Measurements from ENCODE around the gene MCC. TPM values are rescaled to one million over a fixed set of nuclear protein-coding genes. Genes with fewer than 3 reads are reported as not detected.

MCC gene
- total RNA-seq, 1 donor from 2014 or later, result 33.9 TPM

DNA sequence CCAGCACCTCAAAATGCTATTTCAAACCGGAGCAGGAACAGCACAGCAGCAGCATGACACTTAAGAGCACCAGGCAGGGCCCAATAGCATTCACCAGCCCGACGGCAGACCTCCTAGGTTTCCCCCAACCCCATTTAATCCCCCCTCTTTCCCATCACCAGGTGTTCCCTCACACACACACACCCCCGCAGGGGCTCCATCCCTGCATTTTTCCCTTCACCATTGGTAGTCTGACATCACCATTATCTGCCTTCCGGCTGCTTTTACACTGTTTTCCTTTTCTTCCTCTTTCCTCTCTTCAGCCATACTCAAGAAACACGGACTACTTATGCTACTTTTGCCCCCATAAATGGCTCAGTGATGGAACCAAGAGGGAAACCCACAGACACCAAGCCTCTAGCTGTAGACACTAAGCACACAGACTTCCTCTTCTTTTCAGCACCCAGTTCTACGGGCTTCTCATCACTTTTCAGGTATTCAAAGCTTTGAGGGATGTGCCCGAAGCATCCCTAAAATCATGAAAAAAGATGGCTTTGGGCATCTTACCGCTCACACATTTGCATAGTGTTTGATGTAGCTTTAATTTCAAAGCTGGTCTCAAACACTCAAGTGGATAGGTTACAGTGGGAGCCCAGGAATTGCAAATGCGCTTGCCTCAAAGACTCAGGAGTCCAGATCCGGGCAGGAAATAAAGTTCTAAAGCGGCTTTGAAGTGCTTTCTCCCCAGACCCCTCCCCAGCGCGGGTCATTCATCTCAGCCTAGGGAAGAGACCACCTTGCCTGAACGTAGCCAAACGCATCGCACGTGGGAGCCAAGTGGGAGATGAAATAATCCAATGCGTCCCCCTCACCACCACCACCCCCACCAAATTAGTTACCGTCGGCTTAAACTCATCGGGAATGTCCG, 194.9 kb downstream of the MCC start:
- no peak for DNase-seq (ENCODE audit: low spot score in 2 of 2, unreplicated experiment in 2 of 2)
- TF ChIP-seq, protein P1, sequence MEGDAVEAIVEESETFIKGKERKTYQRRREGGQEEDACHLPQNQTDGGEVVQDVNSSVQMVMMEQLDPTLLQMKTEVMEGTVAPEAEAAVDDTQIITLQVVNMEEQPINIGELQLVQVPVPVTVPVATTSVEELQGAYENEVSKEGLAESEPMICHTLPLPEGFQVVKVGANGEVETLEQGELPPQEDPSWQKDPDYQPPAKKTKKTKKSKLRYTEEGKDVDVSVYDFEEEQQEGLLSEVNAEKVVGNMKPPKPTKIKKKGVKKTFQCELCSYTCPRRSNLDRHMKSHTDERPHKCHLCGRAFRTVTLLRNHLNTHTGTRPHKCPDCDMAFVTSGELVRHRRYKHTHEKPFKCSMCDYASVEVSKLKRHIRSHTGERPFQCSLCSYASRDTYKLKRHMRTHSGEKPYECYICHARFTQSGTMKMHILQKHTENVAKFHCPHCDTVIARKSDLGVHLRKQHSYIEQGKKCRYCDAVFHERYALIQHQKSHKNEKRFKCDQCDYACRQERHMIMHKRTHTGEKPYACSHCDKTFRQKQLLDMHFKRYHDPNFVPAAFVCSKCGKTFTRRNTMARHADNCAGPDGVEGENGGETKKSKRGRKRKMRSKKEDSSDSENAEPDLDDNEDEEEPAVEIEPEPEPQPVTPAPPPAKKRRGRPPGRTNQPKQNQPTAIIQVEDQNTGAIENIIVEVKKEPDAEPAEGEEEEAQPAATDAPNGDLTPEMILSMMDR (IDR thresholded peaks at IDR 0.05; ENCODE audit: unreplicated experiment), result no peak

DNA sequence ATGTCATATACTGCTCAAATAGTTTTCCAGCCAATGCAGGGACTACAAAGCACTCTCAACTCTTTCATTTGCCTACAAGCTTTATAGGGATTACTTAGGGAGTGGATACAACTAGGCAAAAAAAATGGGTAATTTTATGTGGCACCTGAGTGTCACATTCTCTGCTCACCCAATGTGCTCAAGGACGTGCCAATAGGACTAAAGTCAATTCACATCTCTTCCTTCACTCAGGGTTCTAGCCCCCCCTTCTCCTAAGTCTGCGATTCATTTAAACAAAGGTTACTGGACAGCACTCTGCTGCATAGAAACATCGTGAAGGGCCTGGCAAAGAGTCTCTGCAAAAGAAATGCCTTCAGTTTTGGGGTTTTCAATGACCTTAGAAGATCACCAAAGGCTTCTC, 195.8 kb downstream of the MCC start:
- Mint-ChIP-seq H3K27me3 (ENCODE audit: low read depth) (no peaks in the 10 kb centered on the region), H3K36me3 (peaks cover 8% of the 10 kb centered on the region), H3K4me3 (peak overlapping the region; percentile 90), H3K27ac (no peak overlapping the region), H3K4me1 (peaks cover 33% of the 10 kb centered on the region), H3K9me3 (no peaks in the 10 kb centered on the region)
- DNase-seq (ENCODE audit: low spot score in 2 of 2, unreplicated experiment in 2 of 2), result no peak
- TF ChIP-seq, protein P1 (IDR thresholded peaks at IDR 0.05; ENCODE audit: unreplicated experiment), result no peak

More for the DNA sequence above, 194.9 kb downstream of the MCC start:
- H3K4me1 Mint-ChIP-seq, result peaks cover 33% of the 10 kb centered on the region
- H3K27ac Mint-ChIP-seq, result peak overlapping the region; percentile 57
- H3K27me3 Mint-ChIP-seq (ENCODE audit: low read depth), result no peaks in the 10 kb centered on the region
- H3K9me3 Mint-ChIP-seq, result peaks cover 5% of the 10 kb centered on the region
- peaks cover 2% of the 10 kb centered on the region for H3K36me3 Mint-ChIP-seq
- H3K4me3 Mint-ChIP-seq, result peak overlapping the region; percentile 90

DNA sequence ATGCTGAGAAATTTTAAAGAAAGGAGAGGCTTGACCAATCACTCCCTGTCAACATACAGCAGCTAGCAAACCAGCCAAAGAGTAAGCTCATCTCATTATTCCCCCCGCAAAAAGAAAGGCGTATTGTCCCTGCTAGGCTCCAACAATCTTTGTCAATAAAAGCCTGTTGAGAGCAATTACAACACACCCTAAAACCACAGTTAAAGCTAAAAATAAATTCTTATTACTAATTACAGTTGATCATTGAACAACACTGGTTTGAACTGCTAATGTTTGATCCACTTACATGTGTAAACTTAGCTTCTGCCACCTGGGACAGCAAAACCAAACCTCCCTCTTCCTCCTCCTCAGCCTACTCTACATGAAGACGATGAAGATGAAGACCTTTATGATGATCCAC, 204.7 kb downstream of the MCC start:
- DNase-seq (ENCODE audit: low spot score in 2 of 2, unreplicated experiment in 2 of 2), result no peak
- H3K4me1 Mint-ChIP-seq, result peaks cover 21% of the 10 kb centered on the region
- no peak overlapping the region for H3K27ac Mint-ChIP-seq
- no peaks in the 10 kb centered on the region for H3K9me3 Mint-ChIP-seq
- no peaks in the 10 kb centered on the region for H3K27me3 Mint-ChIP-seq (ENCODE audit: low read depth)
- TF ChIP-seq, protein P1 (IDR thresholded peaks at IDR 0.05; ENCODE audit: unreplicated experiment), result no peak
- peaks cover 8% of the 10 kb centered on the region for H3K36me3 Mint-ChIP-seq
- H3K4me3 Mint-ChIP-seq, result no peak overlapping the region

DNA sequence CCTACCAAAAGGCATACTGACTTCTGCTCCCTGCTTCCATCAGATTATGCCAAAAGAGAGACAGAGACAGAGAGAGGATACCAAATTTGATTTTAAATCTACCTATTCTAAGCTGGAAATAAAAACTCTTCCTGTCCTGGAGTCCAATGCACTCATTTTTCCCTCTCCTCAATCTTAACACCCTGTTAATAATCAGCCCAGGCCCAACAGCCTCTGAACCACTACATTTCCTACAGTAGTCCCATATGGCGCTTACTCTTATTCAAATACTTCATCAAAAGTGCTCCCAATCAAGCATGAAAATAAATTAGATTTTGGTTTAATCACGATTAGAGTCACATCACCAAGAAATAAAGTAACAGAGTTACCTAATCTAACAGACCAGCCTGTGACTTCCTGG, 205.8 kb downstream of the MCC start:
- Mint-ChIP-seq H3K27ac (no peak overlapping the region), H3K4me3 (no peak overlapping the region), H3K9me3 (no peaks in the 10 kb centered on the region), H3K36me3 (no peaks in the 10 kb centered on the region), H3K4me1 (peaks cover 21% of the 10 kb centered on the region), H3K27me3 (ENCODE audit: low read depth) (no peaks in the 10 kb centered on the region)
- DNase-seq (ENCODE audit: low spot score in 2 of 2, unreplicated experiment in 2 of 2), result no peak
- TF ChIP-seq, protein P1 (IDR thresholded peaks at IDR 0.05; ENCODE audit: unreplicated experiment), result no peak

DNA sequence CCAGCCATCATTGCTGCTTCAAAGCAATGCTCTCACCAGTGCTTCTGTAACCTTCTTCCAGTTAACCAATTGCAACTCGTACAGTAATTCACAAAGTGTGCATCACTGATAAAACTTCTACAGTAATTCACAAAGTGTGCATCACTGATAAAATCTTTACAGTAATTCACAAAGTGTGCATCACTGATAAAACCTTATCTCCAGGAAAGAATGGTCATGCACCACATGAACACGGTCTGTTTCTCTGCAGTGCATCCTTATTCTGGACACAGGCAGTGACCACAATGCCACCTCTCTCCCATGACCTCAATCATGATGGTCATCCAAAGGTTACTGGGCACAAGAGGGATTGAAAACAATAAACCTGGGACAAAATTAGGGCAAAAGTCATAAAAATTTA, 207.1 kb downstream of the MCC start:
- Mint-ChIP-seq H3K4me1 (peaks cover 19% of the 10 kb centered on the region), H3K27me3 (ENCODE audit: low read depth) (no peaks in the 10 kb centered on the region), H3K27ac (no peak overlapping the region), H3K4me3 (no peak overlapping the region), H3K9me3 (no peaks in the 10 kb centered on the region), H3K36me3 (no peaks in the 10 kb centered on the region)
- TF ChIP-seq, protein P1 (IDR thresholded peaks at IDR 0.05; ENCODE audit: unreplicated experiment), result no peak
- no peak for DNase-seq (ENCODE audit: low spot score in 2 of 2, unreplicated experiment in 2 of 2)

Measured in mesothelial cell of epicardium (in vitro differentiated cells).